ENCODE measurements around the gene C10orf53. TPM values are rescaled to one million over a fixed set of nuclear protein-coding genes. Genes with fewer than 3 reads are reported as not detected.

The C10orf53 gene
- total and polyA plus RNA-seq, 2 donors (not counting 1 experiment from before 2014, with no cell fraction given), result not detected

DNA sequence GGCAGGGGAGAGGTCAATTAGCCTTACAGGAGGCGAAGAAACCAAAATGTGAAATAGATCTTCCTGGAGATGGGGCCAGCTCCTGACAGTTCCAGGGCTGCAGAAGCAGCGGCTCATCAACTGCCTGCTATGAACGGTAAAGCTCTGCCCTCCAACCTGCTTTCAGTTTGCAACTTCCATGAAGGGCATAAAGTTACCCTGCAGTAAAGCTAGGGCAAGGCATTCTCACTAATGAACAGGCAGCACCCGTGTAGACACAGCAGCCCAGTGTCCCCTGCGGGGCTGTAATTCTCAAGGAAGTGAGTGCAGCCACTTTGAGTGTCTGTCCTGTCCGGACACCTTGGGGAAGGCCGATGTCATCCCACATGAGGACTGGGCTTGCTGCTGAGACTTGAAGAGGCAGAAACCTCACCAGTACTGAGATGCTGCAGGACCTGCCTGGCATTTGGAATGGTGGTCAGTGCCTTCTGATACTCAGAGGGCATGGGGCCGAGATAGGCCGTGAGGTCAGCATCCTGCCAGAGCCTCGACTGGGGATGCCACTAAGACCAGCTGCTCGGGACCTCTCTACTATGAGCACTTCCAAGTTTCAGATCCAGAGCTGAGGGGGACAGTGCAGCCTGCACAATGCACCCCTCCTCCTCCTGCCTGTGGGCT is 26.1 kb upstream of the C10orf53 start:
- H3K4me1 ChIP-seq (ENCODE audit: control insufficient read depth, extremely low read depth, insufficient read depth, low read length), result no peaks in the 10 kb centered on the region
- TF ChIP-seq, protein P1, sequence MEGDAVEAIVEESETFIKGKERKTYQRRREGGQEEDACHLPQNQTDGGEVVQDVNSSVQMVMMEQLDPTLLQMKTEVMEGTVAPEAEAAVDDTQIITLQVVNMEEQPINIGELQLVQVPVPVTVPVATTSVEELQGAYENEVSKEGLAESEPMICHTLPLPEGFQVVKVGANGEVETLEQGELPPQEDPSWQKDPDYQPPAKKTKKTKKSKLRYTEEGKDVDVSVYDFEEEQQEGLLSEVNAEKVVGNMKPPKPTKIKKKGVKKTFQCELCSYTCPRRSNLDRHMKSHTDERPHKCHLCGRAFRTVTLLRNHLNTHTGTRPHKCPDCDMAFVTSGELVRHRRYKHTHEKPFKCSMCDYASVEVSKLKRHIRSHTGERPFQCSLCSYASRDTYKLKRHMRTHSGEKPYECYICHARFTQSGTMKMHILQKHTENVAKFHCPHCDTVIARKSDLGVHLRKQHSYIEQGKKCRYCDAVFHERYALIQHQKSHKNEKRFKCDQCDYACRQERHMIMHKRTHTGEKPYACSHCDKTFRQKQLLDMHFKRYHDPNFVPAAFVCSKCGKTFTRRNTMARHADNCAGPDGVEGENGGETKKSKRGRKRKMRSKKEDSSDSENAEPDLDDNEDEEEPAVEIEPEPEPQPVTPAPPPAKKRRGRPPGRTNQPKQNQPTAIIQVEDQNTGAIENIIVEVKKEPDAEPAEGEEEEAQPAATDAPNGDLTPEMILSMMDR (conservative IDR thresholded peaks at IDR 0.05 in 1 of 2, IDR thresholded peaks at IDR 0.05 in 1 of 2; ENCODE audit: low read depth in 1 of 2, low read length in 2 of 2), result no peak
- no peak for TF ChIP-seq EZH2 (IDR thresholded peaks at IDR 0.05; ENCODE audit: low read length, missing control alignments)
- no peaks in the 10 kb centered on the region for H4K20me1 ChIP-seq (ENCODE audit: control insufficient read depth, extremely low read depth, insufficient read depth, low read length)
- H3K9me3 ChIP-seq (ENCODE audit: control insufficient read depth, insufficient read depth, low read depth, low read length), result no peaks in the 10 kb centered on the region
- H2AFZ ChIP-seq (ENCODE audit: low read length), result no peak overlapping the region
- no peaks in the 10 kb centered on the region for H3K27me3 ChIP-seq (ENCODE audit: control insufficient read depth, insufficient read depth, low read length)
- H3K79me2 ChIP-seq (ENCODE audit: control insufficient read depth, insufficient read depth, low read length), result no peaks in the 10 kb centered on the region
- H3K4me3 ChIP-seq (replicated peaks in 1 of 4; ENCODE audit: control extremely low read depth in 1 of 4, insufficient read depth in 1 of 4, low read depth in 3 of 4, low read length in 4 of 4), result no peak overlapping the region
- no peaks in the 10 kb centered on the region for H3K36me3 ChIP-seq (ENCODE audit: control insufficient read depth, insufficient read depth, low read length)
- H3K27ac ChIP-seq (ENCODE audit: insufficient read depth, low read length), result no peak overlapping the region
- no peak for DNase-seq (ENCODE audit: low read depth in 2 of 2)
- no peak overlapping the region for H3K9ac ChIP-seq (ENCODE audit: insufficient read depth, low read length)
- no peak overlapping the region for H3K4me2 ChIP-seq (ENCODE audit: extremely low read depth, insufficient read depth, low read length)

DNA sequence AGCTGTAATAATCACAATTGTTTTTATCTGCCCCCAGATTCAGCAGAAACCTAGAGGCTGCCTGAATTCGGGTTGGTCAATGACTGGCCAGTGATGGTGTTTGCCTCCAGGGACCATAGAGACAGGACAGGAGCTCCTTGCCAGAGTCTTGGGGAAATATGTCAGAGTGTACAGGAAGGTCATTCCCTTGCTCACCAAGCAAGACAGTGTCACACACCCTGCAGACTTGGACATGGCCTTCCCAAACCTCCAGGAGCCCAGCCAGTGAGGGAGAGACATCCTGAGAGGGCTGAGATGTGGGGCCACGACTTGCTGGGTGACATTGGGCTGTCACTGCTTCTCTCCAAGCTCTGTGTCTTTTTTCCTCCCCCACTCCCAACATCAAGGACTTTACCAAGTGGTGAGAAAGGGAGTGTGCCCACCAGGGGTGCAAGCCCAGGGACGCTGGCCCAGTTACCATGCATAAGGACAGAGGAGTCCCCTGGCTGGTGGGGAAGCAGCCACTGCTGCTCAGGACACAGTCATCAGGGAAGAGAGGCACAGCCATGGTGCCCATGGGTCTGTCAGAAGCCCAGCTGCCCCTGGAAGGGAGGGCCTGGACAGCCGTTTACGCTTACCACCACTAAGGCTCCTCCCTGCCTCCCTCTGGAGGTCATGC is 25.3 kb upstream of the C10orf53 start:
- no peaks in the 10 kb centered on the region for H3K79me2 ChIP-seq (ENCODE audit: control insufficient read depth, insufficient read depth, low read length)

DNA sequence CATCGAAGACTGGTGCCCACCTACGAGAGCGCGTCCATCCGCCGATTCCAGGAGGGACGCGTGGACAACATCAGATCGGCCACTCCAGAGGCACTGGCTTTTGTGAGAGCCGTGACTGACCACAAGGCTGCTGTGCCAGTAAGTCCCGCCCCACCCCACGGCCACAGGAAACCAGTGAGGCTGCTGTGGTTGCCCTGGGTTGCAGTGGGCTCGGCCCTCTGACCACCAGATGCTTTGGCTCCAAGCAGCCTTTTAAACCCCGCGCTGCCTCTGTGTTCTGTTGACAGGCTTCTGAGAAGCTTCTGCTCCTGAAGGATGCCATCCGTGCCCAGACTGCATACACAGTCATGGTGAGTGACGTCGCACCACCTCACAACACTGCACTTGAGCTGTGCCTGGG is 24.4 kb upstream of the C10orf53 start:
- H3K4me1 ChIP-seq (ENCODE audit: control insufficient read depth, extremely low read depth, insufficient read depth, low read length), result no peaks in the 10 kb centered on the region
- no peaks in the 10 kb centered on the region for H4K20me1 ChIP-seq (ENCODE audit: control insufficient read depth, extremely low read depth, insufficient read depth, low read length)
- H3K36me3 ChIP-seq (ENCODE audit: control insufficient read depth, insufficient read depth, low read length), result no peaks in the 10 kb centered on the region
- DNase-seq (ENCODE audit: low read depth in 2 of 2), result no peak
- H3K4me3 ChIP-seq (replicated peaks in 1 of 4; ENCODE audit: control extremely low read depth in 1 of 4, insufficient read depth in 1 of 4, low read depth in 3 of 4, low read length in 4 of 4), result no peak overlapping the region
- no peak overlapping the region for H3K4me2 ChIP-seq (ENCODE audit: extremely low read depth, insufficient read depth, low read length)
- no peaks in the 10 kb centered on the region for H3K27me3 ChIP-seq (ENCODE audit: control insufficient read depth, insufficient read depth, low read length)
- H3K9me3 ChIP-seq (ENCODE audit: control insufficient read depth, insufficient read depth, low read depth, low read length), result no peaks in the 10 kb centered on the region
- no peaks in the 10 kb centered on the region for H3K79me2 ChIP-seq (ENCODE audit: control insufficient read depth, insufficient read depth, low read length)
- H3K9ac ChIP-seq (ENCODE audit: insufficient read depth, low read length), result no peak overlapping the region
- H2AFZ ChIP-seq (ENCODE audit: low read length), result no peak overlapping the region
- TF ChIP-seq, protein P1 (conservative IDR thresholded peaks at IDR 0.05 in 1 of 2, IDR thresholded peaks at IDR 0.05 in 1 of 2; ENCODE audit: low read depth in 1 of 2, low read length in 2 of 2), result no peak
- no peak for TF ChIP-seq EZH2 (IDR thresholded peaks at IDR 0.05; ENCODE audit: low read length, missing control alignments)
- no peak overlapping the region for H3K27ac ChIP-seq (ENCODE audit: insufficient read depth, low read length)

More for the DNA sequence above, 25.3 kb upstream of the C10orf53 start:
- Histone ChIP-seq H3K9me3 (ENCODE audit: control insufficient read depth, insufficient read depth, low read depth, low read length) (no peaks in the 10 kb centered on the region), H2AFZ (ENCODE audit: low read length) (no peak overlapping the region), H3K9ac (ENCODE audit: insufficient read depth, low read length) (no peak overlapping the region), H3K4me3 (replicated peaks in 1 of 4; ENCODE audit: control extremely low read depth in 1 of 4, insufficient read depth in 1 of 4, low read depth in 3 of 4, low read length in 4 of 4) (no peak overlapping the region), H3K27me3 (ENCODE audit: control insufficient read depth, insufficient read depth, low read length) (no peaks in the 10 kb centered on the region), H3K4me1 (ENCODE audit: control insufficient read depth, extremely low read depth, insufficient read depth, low read length) (no peaks in the 10 kb centered on the region), H3K36me3 (ENCODE audit: control insufficient read depth, insufficient read depth, low read length) (no peaks in the 10 kb centered on the region), H3K4me2 (ENCODE audit: extremely low read depth, insufficient read depth, low read length) (no peak overlapping the region), H4K20me1 (ENCODE audit: control insufficient read depth, extremely low read depth, insufficient read depth, low read length) (no peaks in the 10 kb centered on the region), H3K27ac (ENCODE audit: insufficient read depth, low read length) (no peak overlapping the region)
- TF ChIP-seq EZH2 (IDR thresholded peaks at IDR 0.05; ENCODE audit: low read length, missing control alignments), result no peak
- TF ChIP-seq, protein P1 (conservative IDR thresholded peaks at IDR 0.05 in 1 of 2, IDR thresholded peaks at IDR 0.05 in 1 of 2; ENCODE audit: low read depth in 1 of 2, low read length in 2 of 2), result no peak
- DNase-seq (ENCODE audit: low read depth in 2 of 2), result no peak
